Measurements from ENCODE around the gene PNPLA6. TPM values are rescaled to one million over a fixed set of nuclear protein-coding genes. Genes with fewer than 3 reads are reported as not detected.

The PNPLA6 gene
- total and polyA plus RNA-seq, 2 of the 8 experiments (the other 6 are each of a cell fraction or from before 2014, with no cell fraction given): 55.1 to 121 TPM

DNA sequence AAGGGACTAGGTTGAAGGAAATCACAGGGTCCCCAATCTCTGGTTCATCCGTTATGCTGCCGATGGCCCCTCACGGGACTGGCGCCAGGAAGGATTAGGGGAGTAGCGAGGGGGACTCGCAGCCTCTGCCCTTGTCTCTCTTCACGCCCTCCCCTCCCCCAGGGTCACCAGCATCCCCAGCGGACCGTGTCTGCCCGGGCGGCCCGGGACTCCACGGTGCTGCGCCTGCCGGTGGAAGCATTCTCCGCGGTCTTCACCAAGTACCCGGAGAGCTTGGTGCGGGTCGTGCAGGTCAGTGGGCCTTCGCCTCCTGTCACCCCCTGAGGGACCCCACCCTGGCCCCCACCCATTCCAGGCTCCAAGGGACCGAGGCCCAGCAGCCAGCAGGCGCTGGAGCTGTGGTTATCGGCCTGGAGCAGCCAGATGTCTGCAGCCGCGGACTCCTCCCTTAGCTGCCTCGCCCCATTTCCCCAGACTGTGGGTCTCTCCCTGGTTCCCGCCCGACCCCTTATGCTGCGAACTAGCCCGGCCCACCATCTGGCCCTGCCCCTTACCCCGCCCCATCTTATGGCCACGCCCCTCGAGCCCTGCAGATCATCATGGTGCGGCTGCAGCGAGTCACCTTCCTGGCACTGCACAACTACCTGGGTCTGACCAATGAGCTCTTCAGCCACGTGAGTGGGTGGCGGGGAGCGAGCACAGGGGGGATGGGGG lies 5.4 kb downstream of the PNPLA6 start (continued):
- TF ChIP-seq, protein P1, sequence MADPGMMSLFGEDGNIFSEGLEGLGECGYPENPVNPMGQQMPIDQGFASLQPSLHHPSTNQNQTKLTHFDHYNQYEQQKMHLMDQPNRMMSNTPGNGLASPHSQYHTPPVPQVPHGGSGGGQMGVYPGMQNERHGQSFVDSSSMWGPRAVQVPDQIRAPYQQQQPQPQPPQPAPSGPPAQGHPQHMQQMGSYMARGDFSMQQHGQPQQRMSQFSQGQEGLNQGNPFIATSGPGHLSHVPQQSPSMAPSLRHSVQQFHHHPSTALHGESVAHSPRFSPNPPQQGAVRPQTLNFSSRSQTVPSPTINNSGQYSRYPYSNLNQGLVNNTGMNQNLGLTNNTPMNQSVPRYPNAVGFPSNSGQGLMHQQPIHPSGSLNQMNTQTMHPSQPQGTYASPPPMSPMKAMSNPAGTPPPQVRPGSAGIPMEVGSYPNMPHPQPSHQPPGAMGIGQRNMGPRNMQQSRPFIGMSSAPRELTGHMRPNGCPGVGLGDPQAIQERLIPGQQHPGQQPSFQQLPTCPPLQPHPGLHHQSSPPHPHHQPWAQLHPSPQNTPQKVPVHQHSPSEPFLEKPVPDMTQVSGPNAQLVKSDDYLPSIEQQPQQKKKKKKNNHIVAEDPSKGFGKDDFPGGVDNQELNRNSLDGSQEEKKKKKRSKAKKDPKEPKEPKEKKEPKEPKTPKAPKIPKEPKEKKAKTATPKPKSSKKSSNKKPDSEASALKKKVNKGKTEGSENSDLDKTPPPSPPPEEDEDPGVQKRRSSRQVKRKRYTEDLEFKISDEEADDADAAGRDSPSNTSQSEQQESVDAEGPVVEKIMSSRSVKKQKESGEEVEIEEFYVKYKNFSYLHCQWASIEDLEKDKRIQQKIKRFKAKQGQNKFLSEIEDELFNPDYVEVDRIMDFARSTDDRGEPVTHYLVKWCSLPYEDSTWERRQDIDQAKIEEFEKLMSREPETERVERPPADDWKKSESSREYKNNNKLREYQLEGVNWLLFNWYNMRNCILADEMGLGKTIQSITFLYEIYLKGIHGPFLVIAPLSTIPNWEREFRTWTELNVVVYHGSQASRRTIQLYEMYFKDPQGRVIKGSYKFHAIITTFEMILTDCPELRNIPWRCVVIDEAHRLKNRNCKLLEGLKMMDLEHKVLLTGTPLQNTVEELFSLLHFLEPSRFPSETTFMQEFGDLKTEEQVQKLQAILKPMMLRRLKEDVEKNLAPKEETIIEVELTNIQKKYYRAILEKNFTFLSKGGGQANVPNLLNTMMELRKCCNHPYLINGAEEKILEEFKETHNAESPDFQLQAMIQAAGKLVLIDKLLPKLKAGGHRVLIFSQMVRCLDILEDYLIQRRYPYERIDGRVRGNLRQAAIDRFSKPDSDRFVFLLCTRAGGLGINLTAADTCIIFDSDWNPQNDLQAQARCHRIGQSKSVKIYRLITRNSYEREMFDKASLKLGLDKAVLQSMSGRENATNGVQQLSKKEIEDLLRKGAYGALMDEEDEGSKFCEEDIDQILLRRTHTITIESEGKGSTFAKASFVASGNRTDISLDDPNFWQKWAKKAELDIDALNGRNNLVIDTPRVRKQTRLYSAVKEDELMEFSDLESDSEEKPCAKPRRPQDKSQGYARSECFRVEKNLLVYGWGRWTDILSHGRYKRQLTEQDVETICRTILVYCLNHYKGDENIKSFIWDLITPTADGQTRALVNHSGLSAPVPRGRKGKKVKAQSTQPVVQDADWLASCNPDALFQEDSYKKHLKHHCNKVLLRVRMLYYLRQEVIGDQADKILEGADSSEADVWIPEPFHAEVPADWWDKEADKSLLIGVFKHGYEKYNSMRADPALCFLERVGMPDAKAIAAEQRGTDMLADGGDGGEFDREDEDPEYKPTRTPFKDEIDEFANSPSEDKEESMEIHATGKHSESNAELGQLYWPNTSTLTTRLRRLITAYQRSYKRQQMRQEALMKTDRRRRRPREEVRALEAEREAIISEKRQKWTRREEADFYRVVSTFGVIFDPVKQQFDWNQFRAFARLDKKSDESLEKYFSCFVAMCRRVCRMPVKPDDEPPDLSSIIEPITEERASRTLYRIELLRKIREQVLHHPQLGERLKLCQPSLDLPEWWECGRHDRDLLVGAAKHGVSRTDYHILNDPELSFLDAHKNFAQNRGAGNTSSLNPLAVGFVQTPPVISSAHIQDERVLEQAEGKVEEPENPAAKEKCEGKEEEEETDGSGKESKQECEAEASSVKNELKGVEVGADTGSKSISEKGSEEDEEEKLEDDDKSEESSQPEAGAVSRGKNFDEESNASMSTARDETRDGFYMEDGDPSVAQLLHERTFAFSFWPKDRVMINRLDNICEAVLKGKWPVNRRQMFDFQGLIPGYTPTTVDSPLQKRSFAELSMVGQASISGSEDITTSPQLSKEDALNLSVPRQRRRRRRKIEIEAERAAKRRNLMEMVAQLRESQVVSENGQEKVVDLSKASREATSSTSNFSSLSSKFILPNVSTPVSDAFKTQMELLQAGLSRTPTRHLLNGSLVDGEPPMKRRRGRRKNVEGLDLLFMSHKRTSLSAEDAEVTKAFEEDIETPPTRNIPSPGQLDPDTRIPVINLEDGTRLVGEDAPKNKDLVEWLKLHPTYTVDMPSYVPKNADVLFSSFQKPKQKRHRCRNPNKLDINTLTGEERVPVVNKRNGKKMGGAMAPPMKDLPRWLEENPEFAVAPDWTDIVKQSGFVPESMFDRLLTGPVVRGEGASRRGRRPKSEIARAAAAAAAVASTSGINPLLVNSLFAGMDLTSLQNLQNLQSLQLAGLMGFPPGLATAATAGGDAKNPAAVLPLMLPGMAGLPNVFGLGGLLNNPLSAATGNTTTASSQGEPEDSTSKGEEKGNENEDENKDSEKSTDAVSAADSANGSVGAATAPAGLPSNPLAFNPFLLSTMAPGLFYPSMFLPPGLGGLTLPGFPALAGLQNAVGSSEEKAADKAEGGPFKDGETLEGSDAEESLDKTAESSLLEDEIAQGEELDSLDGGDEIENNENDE (IDR thresholded peaks at IDR 0.05; ENCODE audit: insufficient replicate concordance, low read length): no peak
- TF ChIP-seq BACH1 (IDR thresholded peaks at IDR 0.05; ENCODE audit: low read length): no peak
- no peak for TF ChIP-seq GABPA (IDR thresholded peaks at IDR 0.05; ENCODE audit: borderline replicate concordance, insufficient read depth, low read length)
- TF ChIP-seq TCF12 (IDR thresholded peaks at IDR 0.05; ENCODE audit: low read depth, low read length): no peak
- no peak for TF ChIP-seq EZH2 (IDR thresholded peaks at IDR 0.05; ENCODE audit: low read depth, low read length, severe bottlenecking)
- TF ChIP-seq YY1 (IDR thresholded peaks at IDR 0.05; ENCODE audit: low read depth, low read length): no peak
- no peak for TF ChIP-seq SRF (IDR thresholded peaks at IDR 0.05; ENCODE audit: low read depth, low read length)
- no peak for TF ChIP-seq RNF2 (IDR thresholded peaks at IDR 0.05; ENCODE audit: borderline replicate concordance, low read depth, low read length, missing control alignments, poor library complexity, severe bottlenecking)
- TF ChIP-seq KDM4A (IDR thresholded peaks at IDR 0.05; ENCODE audit: low read depth, low read length, severe bottlenecking): no peak
- no peak for TF ChIP-seq BRCA1 (IDR thresholded peaks at IDR 0.05; ENCODE audit: low read depth, low read length)

Data from H1 (cell line).